ENCODE data around the gene ST8SIA1. TPM values are rescaled to one million over a fixed set of nuclear protein-coding genes. Genes with fewer than 3 reads are reported as not detected.

Gene ST8SIA1
- total RNA-seq, 4 donors from 2014 or later, result 9.4 to 19.9 (median 14.3) TPM

GRCh38 chr12:22252057-22252456 is 82.5 kb downstream of the ST8SIA1 start:
- H3K9me3 ChIP-seq, result no peaks in the 10 kb centered on the region
- no peaks in the 10 kb centered on the region for H3K27me3 ChIP-seq
- no peak overlapping the region for H3K4me3 ChIP-seq
- WGBS, 2 donors (ENCODE audit: low coverage in 1 of 2), result 53 to 69% methylated on average over 3 of the region's 3 CpGs
- no peak for ATAC-seq
- no peak for TF ChIP-seq CTCF (IDR thresholded peaks at IDR 0.05)
- no peak for TF ChIP-seq EP300 (IDR thresholded peaks at IDR 0.05)
- TF ChIP-seq POLR2A (IDR thresholded peaks at IDR 0.05), result no peak
- no peak for TF ChIP-seq POLR2AphosphoS5 (IDR thresholded peaks at IDR 0.05)
- peaks cover 6 to 33% (median 9%) of the 10 kb centered on the region in 3 donors for H3K4me1 ChIP-seq
- no peaks in the 10 kb centered on the region for H3K36me3 ChIP-seq
- H3K27ac ChIP-seq, result no peak overlapping the region

- TF ChIP-seq CTCF (IDR thresholded peaks at IDR 0.05) (no peak), POLR2A (IDR thresholded peaks at IDR 0.05) (no peak), POLR2AphosphoS5 (IDR thresholded peaks at IDR 0.05) (no peak), EP300 (IDR thresholded peaks at IDR 0.05) (no peak)
- peaks cover under 1 to 20% (median 4%) of the 10 kb centered on the region in 3 donors for H3K4me1 ChIP-seq
- no peaks in the 10 kb centered on the region for H3K9me3 ChIP-seq
- 87 to 88% methylated on average over 1 to 2 of the region's 2 CpGs for WGBS, 2 donors (ENCODE audit: low coverage in 1 of 2)
- no peak for ATAC-seq
- no peak overlapping the region for H3K4me3 ChIP-seq
- no peaks in the 10 kb centered on the region for H3K27me3 ChIP-seq
- no peaks in the 10 kb centered on the region for H3K36me3 ChIP-seq
- no peak overlapping the region for H3K27ac ChIP-seq
Observed at GRCh38 chr12:22250762-22251161, 83.7 kb downstream of the ST8SIA1 start.

- TF ChIP-seq CTCF (IDR thresholded peaks at IDR 0.05) (no peak), POLR2AphosphoS5 (IDR thresholded peaks at IDR 0.05) (no peak), EP300 (IDR thresholded peaks at IDR 0.05) (no peak), POLR2A (IDR thresholded peaks at IDR 0.05) (no peak)
- no peak overlapping the region for H3K4me3 ChIP-seq
- no peaks in the 10 kb centered on the region for H3K36me3 ChIP-seq
- H3K4me1 ChIP-seq, result peaks cover 0 to 5% (median 0%) of the 10 kb centered on the region in 3 donors
- H3K27ac ChIP-seq, result no peak overlapping the region
- ATAC-seq, result no peak
- H3K9me3 ChIP-seq, result no peaks in the 10 kb centered on the region
- H3K27me3 ChIP-seq, result no peaks in the 10 kb centered on the region
- 39 to 78% methylated on average over 3 of the region's 3 CpGs for WGBS, 2 donors (ENCODE audit: low coverage in 1 of 2)
Observed at GRCh38 chr12:22248571-22249115, 85.9 kb downstream of the ST8SIA1 start.

GRCh38 chr12:22248121-22248520 is 86.4 kb downstream of the ST8SIA1 start:
- Histone ChIP-seq H3K4me1 (peaks cover 0 to 5% (median 0%) of the 10 kb centered on the region in 3 donors), H3K27ac (no peak overlapping the region), H3K27me3 (no peaks in the 10 kb centered on the region), H3K9me3 (no peaks in the 10 kb centered on the region), H3K36me3 (no peaks in the 10 kb centered on the region), H3K4me3 (no peak overlapping the region)
- 76% methylated on average over 6 of the region's 6 CpGs; no CpG with 5 or more reads in 1 of the 2 donors for WGBS, 2 donors (ENCODE audit: low coverage in 1 of 2)
- TF ChIP-seq EP300 (IDR thresholded peaks at IDR 0.05) (no peak), POLR2AphosphoS5 (IDR thresholded peaks at IDR 0.05) (no peak), POLR2A (IDR thresholded peaks at IDR 0.05) (no peak), CTCF (IDR thresholded peaks at IDR 0.05) (no peak)
- no peak for ATAC-seq

GRCh38 chr12:22246217-22246846 is 88.2 kb downstream of the ST8SIA1 start:
- Histone ChIP-seq H3K36me3 (no peaks in the 10 kb centered on the region), H3K27ac (no peak overlapping the region), H3K4me3 (no peak overlapping the region), H3K27me3 (no peaks in the 10 kb centered on the region), H3K4me1 (no peaks in the 10 kb centered on the region), H3K9me3 (no peaks in the 10 kb centered on the region)
- WGBS, 2 donors (ENCODE audit: low coverage in 1 of 2), result 87 to 93% methylated on average over 3 to 8 of the region's 9 CpGs
- ATAC-seq, result no peak
- TF ChIP-seq CTCF (IDR thresholded peaks at IDR 0.05) (no peak), POLR2AphosphoS5 (IDR thresholded peaks at IDR 0.05) (no peak), EP300 (IDR thresholded peaks at IDR 0.05) (no peak), POLR2A (IDR thresholded peaks at IDR 0.05) (no peak)

Measured in gastroesophageal sphincter (tissue), 4 donors.